HEK293 (cell line): Measurements from ENCODE around the gene PPP1R14B.

Experiments used
- CTCF ChIA-PET: fragments of 350-600 bp; formaldehyde crosslinking; extraction: SDS; loops from one replicate; lab custom pipeline; 2021; ENCODE audit warnings: antibody characterized with exemption; lab: Yijun Ruan, JAX
- POLR2A ChIA-PET: fragments of 300-600 bp; formaldehyde crosslinking; extraction: SDS; loops from one replicate; lab custom pipeline; 2020; ENCODE audit warnings: antibody characterized with exemption, inconsistent platforms; lab: Yijun Ruan, JAX
- H3K27ac ChIP-seq: fragments of 200-500 bp; sonication (Bioruptor generic); 2 replicates; pipeline ENCODE4 v1.5.1; 2014; ENCODE audit warnings: low read depth, low read length, control low read depth, inconsistent platforms; ENCODE audit errors: extremely low read depth
- H3K36me3 ChIP-seq, 2 experiments: fragments of 200-500 bp in 1 of 2; sonication (Bioruptor generic) in 1 of 2; 1 replicate in 1 of 2; 2 replicates in 1 of 2; pipeline ENCODE4 v1.5.1; 2014 to 2017; ENCODE audit warnings: inconsistent platforms in 2 of 2, low read length in 2 of 2; ENCODE audit not compliant: control insufficient read depth in 2 of 2, insufficient read depth in 1 of 2
- H3K4me1 ChIP-seq: fragments of 200-500 bp; sonication (Bioruptor generic); 2 replicates; pipeline ENCODE4 v1.5.1; 2014; ENCODE audit warnings: mild to moderate bottlenecking, low read length, inconsistent platforms; ENCODE audit not compliant: control insufficient read depth, insufficient read depth
- H3K4me3 ChIP-seq: 2 replicates; pipeline ENCODE4 v1.5.1; 2011; ENCODE audit warnings: low read depth, mild to moderate bottlenecking, control low read depth, low read length, moderate library complexity
- H3K9me3 ChIP-seq: fragments of 200-500 bp; sonication (Bioruptor generic); 2 replicates; pipeline ENCODE4 v1.5.1; 2014; ENCODE audit warnings: low read depth, low read length, inconsistent platforms; ENCODE audit not compliant: control insufficient read depth, insufficient read depth
- CTCF ChIP-seq: fragments of 450-650 bp; formaldehyde crosslinking; IDR thresholded peaks from 2 replicates; pipeline ENCODE4 v1.5.1; 2016; ENCODE audit warnings: missing biosample characterization, missing genetic modification characterization
- KLF9 ChIP-seq: fragments of 450-650 bp; formaldehyde crosslinking; IDR thresholded peaks from 2 replicates; pipeline ENCODE4 v1.5.1; 2016; ENCODE audit warnings: missing biosample characterization, missing genetic modification characterization, low read depth
- MZF1 ChIP-seq: fragments of 450-650 bp; formaldehyde crosslinking; IDR thresholded peaks from 2 replicates; pipeline ENCODE4 v1.5.1; 2017; ENCODE audit warnings: missing biosample characterization, missing genetic modification characterization, borderline replicate concordance
- PRDM10 ChIP-seq: fragments of 450-650 bp; formaldehyde crosslinking; IDR thresholded peaks from 2 replicates; pipeline ENCODE4 v1.5.1; 2016; ENCODE audit warnings: missing biosample characterization, missing genetic modification characterization
- YY1 ChIP-seq: fragments of 450-650 bp; formaldehyde crosslinking; IDR thresholded peaks from 2 replicates; pipeline ENCODE4 v1.5.1; 2018; ENCODE audit warnings: missing biosample characterization, missing genetic modification characterization
- ZBTB20 ChIP-seq: fragments of 450-650 bp; formaldehyde crosslinking; IDR thresholded peaks from 2 replicates; pipeline ENCODE4 v1.5.1; 2016; ENCODE audit warnings: missing biosample characterization, missing genetic modification characterization
- ZBTB8A ChIP-seq: fragments of 450-650 bp; formaldehyde crosslinking; IDR thresholded peaks from 2 replicates; pipeline ENCODE4 v1.5.1; 2016; ENCODE audit warnings: missing biosample characterization, missing genetic modification characterization
- ZNF223 ChIP-seq: fragments of 450-650 bp; formaldehyde crosslinking; IDR thresholded peaks from 2 replicates; pipeline ENCODE4 v1.5.1; 2016; ENCODE audit warnings: missing biosample characterization, missing genetic modification characterization
- ZNF26 ChIP-seq: fragments of 450-650 bp; formaldehyde crosslinking; IDR thresholded peaks from 2 replicates; pipeline ENCODE4 v1.5.1; 2016; ENCODE audit warnings: missing biosample characterization, missing genetic modification characterization
- ZNF335 ChIP-seq: fragments of 450-650 bp; formaldehyde crosslinking; conservative IDR thresholded peaks from 2 replicates; pipeline ENCODE4 v1.5.1; 2016; ENCODE audit warnings: missing biosample characterization, missing genetic modification characterization
- ZNF350 ChIP-seq: fragments of 450-650 bp; formaldehyde crosslinking; IDR thresholded peaks from 2 replicates; pipeline ENCODE4 v1.5.0; 2017; ENCODE audit warnings: missing biosample characterization, mild to moderate bottlenecking, missing genetic modification characterization
- ZNF518A ChIP-seq: fragments of 450-650 bp; formaldehyde crosslinking; conservative IDR thresholded peaks from 2 replicates; pipeline ENCODE4 v1.5.1; 2016; ENCODE audit warnings: low read depth, missing biosample characterization, missing genetic modification characterization
- ZNF654 ChIP-seq: fragments of 450-650 bp; formaldehyde crosslinking; IDR thresholded peaks from 2 replicates; pipeline ENCODE4 v1.5.1; 2016; ENCODE audit warnings: low read depth, missing biosample characterization, missing genetic modification characterization
- TF ChIP-seq, protein P1 (sequence below): fragments of 450-650 bp; formaldehyde crosslinking; IDR thresholded peaks from 2 replicates; pipeline ENCODE4 v1.5.1; 2016; ENCODE audit warnings: missing biosample characterization, missing genetic modification characterization
- TF ChIP-seq, protein P2 (sequence below): fragments of 450-650 bp; formaldehyde crosslinking; IDR thresholded peaks from 2 replicates; pipeline ENCODE4 v1.5.1; 2016; ENCODE audit warnings: missing biosample characterization, missing genetic modification characterization

The PPP1R14B gene

GRCh38 chr11:64286801-64287159 is 40.0 kb upstream of the PPP1R14B start (continued):
- no peak for TF ChIP-seq ZNF518A
- TF ChIP-seq ZNF654: no peak
- TF ChIP-seq ZNF26 (tag by site-specific recombination): no peak
- TF ChIP-seq ZNF350 (tag by site-specific recombination): no peak
- no peak for TF ChIP-seq YY1
- no peak for TF ChIP-seq MZF1

- H3K4me1 ChIP-seq: no peaks in the 10 kb centered on the region; the same call in 1 of the 2 replicates
- peaks cover 9 to 46% of the 10 kb centered on the region in 2 experiments; a peak in 2 of 3 replicates for H3K36me3 ChIP-seq
- ChIA-PET POLR2A (interaction anchor here (0.6 to 3.5 kb wide), 6 partner anchors 13 to 101 kb away, joined by 3 to 41 read pairs (median 7); partner anchors contain the start of genes ESRRA, PRDX5, STIP1 and TRMT112), CTCF (interaction anchor here (0.5 to 1.5 kb wide), 5 partner anchors 11 to 69 kb away, joined by 3 to 6 read pairs (median 3); no protein-coding TSS in a partner anchor)
- peak overlapping the region; percentile 82 for H3K4me3 ChIP-seq
- no peaks in the 10 kb centered on the region for H3K9me3 ChIP-seq
- H3K27ac ChIP-seq: peak overlapping the region; percentile 40; the same call in 1 of the 2 replicates
- peak; percentile 8 for TF ChIP-seq ZNF335 (tag by site-specific recombination)
- TF ChIP-seq ZBTB20 (tag by site-specific recombination): 0 out of 2 replicates have a peak, but pooled peaks have one; percentile 24
- peak; percentile 67 for TF ChIP-seq CTCF
- peak; percentile 69 for TF ChIP-seq PRDM10 (tag by site-specific recombination)
- TF ChIP-seq KLF9 (tag by site-specific recombination): no peak
- TF ChIP-seq, protein P1, sequence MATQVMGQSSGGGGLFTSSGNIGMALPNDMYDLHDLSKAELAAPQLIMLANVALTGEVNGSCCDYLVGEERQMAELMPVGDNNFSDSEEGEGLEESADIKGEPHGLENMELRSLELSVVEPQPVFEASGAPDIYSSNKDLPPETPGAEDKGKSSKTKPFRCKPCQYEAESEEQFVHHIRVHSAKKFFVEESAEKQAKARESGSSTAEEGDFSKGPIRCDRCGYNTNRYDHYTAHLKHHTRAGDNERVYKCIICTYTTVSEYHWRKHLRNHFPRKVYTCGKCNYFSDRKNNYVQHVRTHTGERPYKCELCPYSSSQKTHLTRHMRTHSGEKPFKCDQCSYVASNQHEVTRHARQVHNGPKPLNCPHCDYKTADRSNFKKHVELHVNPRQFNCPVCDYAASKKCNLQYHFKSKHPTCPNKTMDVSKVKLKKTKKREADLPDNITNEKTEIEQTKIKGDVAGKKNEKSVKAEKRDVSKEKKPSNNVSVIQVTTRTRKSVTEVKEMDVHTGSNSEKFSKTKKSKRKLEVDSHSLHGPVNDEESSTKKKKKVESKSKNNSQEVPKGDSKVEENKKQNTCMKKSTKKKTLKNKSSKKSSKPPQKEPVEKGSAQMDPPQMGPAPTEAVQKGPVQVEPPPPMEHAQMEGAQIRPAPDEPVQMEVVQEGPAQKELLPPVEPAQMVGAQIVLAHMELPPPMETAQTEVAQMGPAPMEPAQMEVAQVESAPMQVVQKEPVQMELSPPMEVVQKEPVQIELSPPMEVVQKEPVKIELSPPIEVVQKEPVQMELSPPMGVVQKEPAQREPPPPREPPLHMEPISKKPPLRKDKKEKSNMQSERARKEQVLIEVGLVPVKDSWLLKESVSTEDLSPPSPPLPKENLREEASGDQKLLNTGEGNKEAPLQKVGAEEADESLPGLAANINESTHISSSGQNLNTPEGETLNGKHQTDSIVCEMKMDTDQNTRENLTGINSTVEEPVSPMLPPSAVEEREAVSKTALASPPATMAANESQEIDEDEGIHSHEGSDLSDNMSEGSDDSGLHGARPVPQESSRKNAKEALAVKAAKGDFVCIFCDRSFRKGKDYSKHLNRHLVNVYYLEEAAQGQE (tag by site-specific recombination): no peak
- TF ChIP-seq, protein P2, sequence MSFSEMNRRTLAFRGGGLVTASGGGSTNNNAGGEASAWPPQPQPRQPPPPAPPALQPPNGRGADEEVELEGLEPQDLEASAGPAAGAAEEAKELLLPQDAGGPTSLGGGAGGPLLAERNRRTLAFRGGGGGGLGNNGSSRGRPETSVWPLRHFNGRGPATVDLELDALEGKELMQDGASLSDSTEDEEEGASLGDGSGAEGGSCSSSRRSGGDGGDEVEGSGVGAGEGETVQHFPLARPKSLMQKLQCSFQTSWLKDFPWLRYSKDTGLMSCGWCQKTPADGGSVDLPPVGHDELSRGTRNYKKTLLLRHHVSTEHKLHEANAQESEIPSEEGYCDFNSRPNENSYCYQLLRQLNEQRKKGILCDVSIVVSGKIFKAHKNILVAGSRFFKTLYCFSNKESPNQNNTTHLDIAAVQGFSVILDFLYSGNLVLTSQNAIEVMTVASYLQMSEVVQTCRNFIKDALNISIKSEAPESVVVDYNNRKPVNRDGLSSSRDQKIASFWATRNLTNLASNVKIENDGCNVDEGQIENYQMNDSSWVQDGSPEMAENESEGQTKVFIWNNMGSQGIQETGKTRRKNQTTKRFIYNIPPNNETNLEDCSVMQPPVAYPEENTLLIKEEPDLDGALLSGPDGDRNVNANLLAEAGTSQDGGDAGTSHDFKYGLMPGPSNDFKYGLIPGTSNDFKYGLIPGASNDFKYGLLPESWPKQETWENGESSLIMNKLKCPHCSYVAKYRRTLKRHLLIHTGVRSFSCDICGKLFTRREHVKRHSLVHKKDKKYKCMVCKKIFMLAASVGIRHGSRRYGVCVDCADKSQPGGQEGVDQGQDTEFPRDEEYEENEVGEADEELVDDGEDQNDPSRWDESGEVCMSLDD: peak; percentile 15; the same call in 1 of the 2 replicates
- peak; percentile 59; the same call in 1 of the 2 replicates for TF ChIP-seq ZBTB8A (tag by site-specific recombination)
- peak; percentile 90 for TF ChIP-seq ZNF223
Measured at GRCh38 chr11:64285885-64286800, 39.4 kb upstream of the PPP1R14B start.
